Neural cell (in vitro differentiated cells): ENCODE results near the gene RALA.

Experiments used
- EP300 ChIP-seq: fragments of 450-650 bp; conservative IDR thresholded peaks from 2 replicates; pipeline ENCODE4 v1.6.1; 2014; ENCODE audit warnings: antibody characterized with exemption, mild to moderate bottlenecking, moderate library complexity; ENCODE audit not compliant: poor library complexity, severe bottlenecking
- EZH2 ChIP-seq: fragments of 200-600, 300-800 bp; shearing (Covaris generic), sonication (generic); IDR thresholded peaks from 2 replicates; pipeline ENCODE4 v1.6.1; 2014; ENCODE audit warnings: antibody characterized with exemption, low read length, borderline replicate concordance, mild to moderate bottlenecking; ENCODE audit not compliant: insufficient read depth, poor library complexity, severe bottlenecking
- MXI1 ChIP-seq: fragments of 450-650 bp; conservative IDR thresholded peaks from 2 replicates; pipeline ENCODE4 v1.6.1; 2014; ENCODE audit warnings: antibody characterized with exemption, mild to moderate bottlenecking; ENCODE audit not compliant: poor library complexity, severe bottlenecking
- POLR2AphosphoS5 ChIP-seq: IDR thresholded peaks from 2 replicates; pipeline ENCODE4 v1.6.1; 2012
- RAD21 ChIP-seq: fragments of 450-650 bp; conservative IDR thresholded peaks from 2 replicates; pipeline ENCODE4 v1.6.1; 2014; ENCODE audit warnings: antibody characterized with exemption, mild to moderate bottlenecking, moderate library complexity
- SMC3 ChIP-seq: fragments of 450-650 bp; conservative IDR thresholded peaks from 2 replicates; pipeline ENCODE4 v1.6.1; 2014; ENCODE audit warnings: antibody characterized with exemption, mild to moderate bottlenecking, moderate library complexity; ENCODE audit not compliant: poor library complexity
- TAF1 ChIP-seq: IDR thresholded peaks from 2 replicates; pipeline ENCODE4 v1.6.1; 2012; ENCODE audit warnings: low read depth
- TF ChIP-seq, protein P1 (sequence below): fragments of 450-650 bp; IDR thresholded peaks from 2 replicates; pipeline ENCODE4 v1.5.1; 2014; ENCODE audit warnings: antibody characterized with exemption, mild to moderate bottlenecking, moderate library complexity; ENCODE audit not compliant: poor library complexity, severe bottlenecking
- TF ChIP-seq, protein P2 (sequence below): IDR thresholded peaks from 2 replicates; pipeline ENCODE4 v1.6.1; 2012; ENCODE audit warnings: borderline replicate concordance

DNA sequence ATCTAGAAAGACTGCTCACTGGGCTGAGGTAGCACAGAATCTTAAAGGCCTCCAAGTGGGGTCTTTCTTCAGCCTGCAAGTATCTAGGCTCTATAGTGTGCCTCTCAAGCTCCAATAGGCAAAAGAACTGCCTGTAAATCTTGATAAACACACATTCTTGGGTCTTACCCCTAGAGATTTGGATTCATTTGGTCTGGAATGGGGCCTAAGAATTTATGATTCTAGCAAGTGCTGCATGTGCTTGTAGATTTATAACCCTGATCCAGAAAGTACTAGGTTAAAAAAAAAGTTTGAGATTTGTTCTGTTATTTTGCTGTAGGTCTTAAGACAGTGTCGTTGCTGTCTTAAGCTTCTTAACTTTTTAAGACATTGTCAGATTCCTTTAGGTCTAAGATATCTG lies 74.1 kb downstream of the RALA start:
- TF ChIP-seq EZH2: no peak
- TF ChIP-seq, protein P1, sequence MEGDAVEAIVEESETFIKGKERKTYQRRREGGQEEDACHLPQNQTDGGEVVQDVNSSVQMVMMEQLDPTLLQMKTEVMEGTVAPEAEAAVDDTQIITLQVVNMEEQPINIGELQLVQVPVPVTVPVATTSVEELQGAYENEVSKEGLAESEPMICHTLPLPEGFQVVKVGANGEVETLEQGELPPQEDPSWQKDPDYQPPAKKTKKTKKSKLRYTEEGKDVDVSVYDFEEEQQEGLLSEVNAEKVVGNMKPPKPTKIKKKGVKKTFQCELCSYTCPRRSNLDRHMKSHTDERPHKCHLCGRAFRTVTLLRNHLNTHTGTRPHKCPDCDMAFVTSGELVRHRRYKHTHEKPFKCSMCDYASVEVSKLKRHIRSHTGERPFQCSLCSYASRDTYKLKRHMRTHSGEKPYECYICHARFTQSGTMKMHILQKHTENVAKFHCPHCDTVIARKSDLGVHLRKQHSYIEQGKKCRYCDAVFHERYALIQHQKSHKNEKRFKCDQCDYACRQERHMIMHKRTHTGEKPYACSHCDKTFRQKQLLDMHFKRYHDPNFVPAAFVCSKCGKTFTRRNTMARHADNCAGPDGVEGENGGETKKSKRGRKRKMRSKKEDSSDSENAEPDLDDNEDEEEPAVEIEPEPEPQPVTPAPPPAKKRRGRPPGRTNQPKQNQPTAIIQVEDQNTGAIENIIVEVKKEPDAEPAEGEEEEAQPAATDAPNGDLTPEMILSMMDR: no peak
- TF ChIP-seq TAF1: no peak
- TF ChIP-seq POLR2AphosphoS5: no peak
- no peak for TF ChIP-seq SMC3
- no peak for TF ChIP-seq EP300
- no peak for TF ChIP-seq RAD21
- no peak for TF ChIP-seq MXI1
- TF ChIP-seq, protein P2, sequence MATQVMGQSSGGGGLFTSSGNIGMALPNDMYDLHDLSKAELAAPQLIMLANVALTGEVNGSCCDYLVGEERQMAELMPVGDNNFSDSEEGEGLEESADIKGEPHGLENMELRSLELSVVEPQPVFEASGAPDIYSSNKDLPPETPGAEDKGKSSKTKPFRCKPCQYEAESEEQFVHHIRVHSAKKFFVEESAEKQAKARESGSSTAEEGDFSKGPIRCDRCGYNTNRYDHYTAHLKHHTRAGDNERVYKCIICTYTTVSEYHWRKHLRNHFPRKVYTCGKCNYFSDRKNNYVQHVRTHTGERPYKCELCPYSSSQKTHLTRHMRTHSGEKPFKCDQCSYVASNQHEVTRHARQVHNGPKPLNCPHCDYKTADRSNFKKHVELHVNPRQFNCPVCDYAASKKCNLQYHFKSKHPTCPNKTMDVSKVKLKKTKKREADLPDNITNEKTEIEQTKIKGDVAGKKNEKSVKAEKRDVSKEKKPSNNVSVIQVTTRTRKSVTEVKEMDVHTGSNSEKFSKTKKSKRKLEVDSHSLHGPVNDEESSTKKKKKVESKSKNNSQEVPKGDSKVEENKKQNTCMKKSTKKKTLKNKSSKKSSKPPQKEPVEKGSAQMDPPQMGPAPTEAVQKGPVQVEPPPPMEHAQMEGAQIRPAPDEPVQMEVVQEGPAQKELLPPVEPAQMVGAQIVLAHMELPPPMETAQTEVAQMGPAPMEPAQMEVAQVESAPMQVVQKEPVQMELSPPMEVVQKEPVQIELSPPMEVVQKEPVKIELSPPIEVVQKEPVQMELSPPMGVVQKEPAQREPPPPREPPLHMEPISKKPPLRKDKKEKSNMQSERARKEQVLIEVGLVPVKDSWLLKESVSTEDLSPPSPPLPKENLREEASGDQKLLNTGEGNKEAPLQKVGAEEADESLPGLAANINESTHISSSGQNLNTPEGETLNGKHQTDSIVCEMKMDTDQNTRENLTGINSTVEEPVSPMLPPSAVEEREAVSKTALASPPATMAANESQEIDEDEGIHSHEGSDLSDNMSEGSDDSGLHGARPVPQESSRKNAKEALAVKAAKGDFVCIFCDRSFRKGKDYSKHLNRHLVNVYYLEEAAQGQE: no peak
